ENCODE measurements around the gene CAPZB. TPM values are rescaled to one million over a fixed set of nuclear protein-coding genes. Genes with fewer than 3 reads are reported as not detected.

The CAPZB gene
- polyA plus RNA-seq, 3 donors, result 290 to 504 (median 407) TPM

- Histone ChIP-seq H2AFZ (ENCODE audit: insufficient read depth, low read depth, low read length, poor library complexity, severe bottlenecking) (no peak overlapping the region), H3K36me3 (replicated peaks in 1 of 2; ENCODE audit: control insufficient read depth in 1 of 2, insufficient read depth in 2 of 2, low read length in 2 of 2) (peaks cover 43 to 95% of the 10 kb centered on the region in 2 donors), H3K27ac (ENCODE audit: low read depth in 1 of 2, low read length in 2 of 2) (no peak overlapping the region), H3K79me2 (ENCODE audit: insufficient read depth, low read length) (peaks cover 24% of the 10 kb centered on the region), H3K4me3 (replicated peaks in 1 of 3; ENCODE audit: low read depth in 2 of 3, low read length in 3 of 3) (no peak overlapping the region), H3K4me1 (ENCODE audit: control insufficient read depth in 1 of 2, insufficient read depth in 2 of 2, low read length in 2 of 2) (no peaks in the 10 kb centered on the region), H3K4me2 (replicated peaks; ENCODE audit: extremely low read depth, low read length, poor library complexity, severe bottlenecking) (no peak overlapping the region), H4K20me1 (ENCODE audit: insufficient read depth, low read length) (peaks cover 92% of the 10 kb centered on the region), H3K9me3 (replicated peaks in 1 of 2; ENCODE audit: control insufficient read depth in 1 of 2, insufficient read depth in 1 of 2, low read length in 2 of 2) (no peaks in the 10 kb centered on the region), H3K27me3 (ENCODE audit: control insufficient read depth in 2 of 2, insufficient read depth in 2 of 2, low read length in 2 of 2) (no peaks in the 10 kb centered on the region), H3K9ac (ENCODE audit: insufficient read depth, low read length, poor library complexity, severe bottlenecking) (no peak overlapping the region)
- no peak for DNase-seq
- Mint-ChIP-seq H3K27me3 (ENCODE audit: low read depth in 3 of 3) (peaks cover 0 to 2% (median 0%) of the 10 kb centered on the region in 3 donors), H3K9me3 (peaks cover 0 to 2% (median 0%) of the 10 kb centered on the region in 7 donors), H3K27ac (no peak overlapping the region), H3K4me1 (no peaks in the 10 kb centered on the region), H3K4me3 (no peak overlapping the region), H3K36me3 (peaks cover 63 to 82% of the 10 kb centered on the region in 2 donors)
- intact Hi-C loops (cut with micrococcal nuclease), result no loop called here
- TF ChIP-seq CTCF (IDR thresholded peaks at IDR 0.05), result no peak
- 65% methylated on average over 9 of the region's 11 CpGs for WGBS (ENCODE audit: insufficient coverage)
These were observed 126.0 kb downstream of the CAPZB start for GRCh38 chr1:19359357-19359756.

GRCh38 chr1:19358710-19359109 is 126.6 kb downstream of the CAPZB start:
- Histone ChIP-seq H4K20me1 (ENCODE audit: insufficient read depth, low read length) (peaks cover 92% of the 10 kb centered on the region), H3K4me3 (replicated peaks in 1 of 3; ENCODE audit: low read depth in 2 of 3, low read length in 3 of 3) (no peak overlapping the region), H3K9me3 (replicated peaks in 1 of 2; ENCODE audit: control insufficient read depth in 1 of 2, insufficient read depth in 1 of 2, low read length in 2 of 2) (no peaks in the 10 kb centered on the region), H2AFZ (ENCODE audit: insufficient read depth, low read depth, low read length, poor library complexity, severe bottlenecking) (no peak overlapping the region), H3K27ac (ENCODE audit: low read depth in 1 of 2, low read length in 2 of 2) (no peak overlapping the region), H3K36me3 (replicated peaks in 1 of 2; ENCODE audit: control insufficient read depth in 1 of 2, insufficient read depth in 2 of 2, low read length in 2 of 2) (peaks cover 48 to 95% of the 10 kb centered on the region in 2 donors), H3K79me2 (ENCODE audit: insufficient read depth, low read length) (peaks cover 24% of the 10 kb centered on the region), H3K27me3 (ENCODE audit: control insufficient read depth in 2 of 2, insufficient read depth in 2 of 2, low read length in 2 of 2) (no peaks in the 10 kb centered on the region), H3K9ac (ENCODE audit: insufficient read depth, low read length, poor library complexity, severe bottlenecking) (no peak overlapping the region), H3K4me1 (ENCODE audit: control insufficient read depth in 1 of 2, insufficient read depth in 2 of 2, low read length in 2 of 2) (no peaks in the 10 kb centered on the region), H3K4me2 (replicated peaks; ENCODE audit: extremely low read depth, low read length, poor library complexity, severe bottlenecking) (no peak overlapping the region)
- no peak for TF ChIP-seq CTCF (IDR thresholded peaks at IDR 0.05)
- Mint-ChIP-seq H3K27ac (no peak overlapping the region), H3K9me3 (peaks cover 0 to 2% (median 0%) of the 10 kb centered on the region in 7 donors), H3K4me3 (no peak overlapping the region), H3K36me3 (peaks cover 65 to 87% of the 10 kb centered on the region in 2 donors), H3K27me3 (ENCODE audit: low read depth in 3 of 3) (peaks cover 0 to 2% (median 0%) of the 10 kb centered on the region in 3 donors), H3K4me1 (no peaks in the 10 kb centered on the region)
- WGBS (ENCODE audit: insufficient coverage), result 93% methylated on average over 3 of the region's 8 CpGs
- no peak for DNase-seq
- intact Hi-C loops (cut with micrococcal nuclease), result no loop called here

Measured in CD14-positive monocyte (primary cell).